Osteocyte (in vitro differentiated cells): Measurements from ENCODE around the gene SEMA6B. TPM values are rescaled to one million over a fixed set of nuclear protein-coding genes. Genes with fewer than 3 reads are reported as not detected.

ENCODE experiments used
- DNase-seq: peaks from one replicate; pipeline ENCODE4 v3.0.0; 2021; ENCODE audit warnings: mixed read lengths; ENCODE audit not compliant: unreplicated experiment; ENCODE audit errors: extremely low spot score
- H3K27ac Mint-ChIP-seq: one replicate; pipeline ENCODE4 v1.8.0; 2021; ENCODE audit warnings: mild to moderate bottlenecking, mixed read lengths; ENCODE audit not compliant: unreplicated experiment
- H3K27me3 Mint-ChIP-seq: one replicate; pipeline ENCODE4 v1.8.0; 2021; ENCODE audit warnings: mixed read lengths; ENCODE audit not compliant: unreplicated experiment
- H3K36me3 Mint-ChIP-seq: one replicate; pipeline ENCODE4 v1.8.0; 2021; ENCODE audit warnings: mixed read lengths; ENCODE audit not compliant: unreplicated experiment
- H3K4me1 Mint-ChIP-seq: one replicate; pipeline ENCODE4 v1.8.0; 2021; ENCODE audit warnings: mixed read lengths; ENCODE audit not compliant: unreplicated experiment
- H3K4me3 Mint-ChIP-seq: one replicate; pipeline ENCODE4 v1.8.0; 2021; ENCODE audit warnings: mild to moderate bottlenecking, moderate library complexity, mixed read lengths; ENCODE audit not compliant: unreplicated experiment
- H3K9me3 Mint-ChIP-seq: one replicate; pipeline ENCODE4 v1.8.0; 2021; ENCODE audit warnings: mixed read lengths; ENCODE audit not compliant: unreplicated experiment
- total RNA-seq: library from RNA; stranded (reverse); gene quantifications from 2 replicates; pipeline ENCODE4 v1.2.1, GENCODE V29; 2021
- TF ChIP-seq, protein P1 (sequence below): fragments of 200-600 bp; sonication (generic); IDR thresholded peaks from 2 replicates; pipeline ENCODE4 v1.5.0; 2021; ENCODE audit warnings: antibody characterized with exemption, mild to moderate bottlenecking, moderate library complexity

Gene SEMA6B
- total RNA-seq, 1 donor from 2014 or later = 6.2 TPM

DNA sequence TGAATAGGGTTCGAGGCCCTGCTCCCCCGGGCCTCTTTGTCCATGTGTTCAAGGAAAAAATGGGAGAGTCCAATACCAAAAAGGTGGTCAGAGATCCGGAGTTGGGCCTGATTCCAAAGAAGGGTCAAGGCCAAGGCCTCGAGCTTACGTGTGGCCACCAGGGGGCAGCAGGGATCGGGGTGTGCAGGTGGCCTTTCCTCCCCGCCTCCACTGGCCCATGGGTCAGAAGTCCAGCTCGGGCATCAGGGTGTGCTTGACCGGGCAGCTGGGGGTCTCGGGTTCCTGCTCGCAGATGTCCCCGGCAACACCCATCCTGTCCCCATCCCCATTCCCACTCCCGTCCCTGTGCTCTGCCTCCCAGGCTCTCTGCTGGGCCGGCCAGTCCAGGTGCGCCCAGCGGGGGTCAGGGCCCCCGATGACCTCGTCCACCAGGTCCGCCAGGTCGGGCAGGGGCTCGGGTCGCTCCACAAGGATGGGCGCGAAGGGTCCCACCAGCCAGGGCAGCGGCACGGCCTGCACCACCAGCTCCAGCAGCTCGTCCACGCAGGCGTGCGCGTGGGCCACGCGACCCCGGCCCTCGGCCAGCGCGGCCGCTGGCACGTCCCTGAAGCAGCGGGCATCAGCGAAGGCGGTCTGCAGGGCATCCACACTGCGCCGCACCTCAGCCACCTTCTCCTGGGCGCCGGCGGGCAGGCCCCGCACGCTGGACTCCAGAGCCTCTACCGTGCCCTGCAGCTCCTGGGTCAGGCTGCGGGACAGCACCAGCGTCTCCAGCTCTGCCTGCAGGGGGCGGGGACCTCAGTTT, 36.0 kb downstream of the SEMA6B start:
- no peak for DNase-seq
- Mint-ChIP-seq H3K4me1 (peaks cover 5% of the 10 kb centered on the region), H3K4me3 (no peak overlapping the region), H3K9me3 (no peaks in the 10 kb centered on the region), H3K27ac (no peak overlapping the region), H3K36me3 (no peaks in the 10 kb centered on the region), H3K27me3 (no peaks in the 10 kb centered on the region)
- TF ChIP-seq, protein P1, sequence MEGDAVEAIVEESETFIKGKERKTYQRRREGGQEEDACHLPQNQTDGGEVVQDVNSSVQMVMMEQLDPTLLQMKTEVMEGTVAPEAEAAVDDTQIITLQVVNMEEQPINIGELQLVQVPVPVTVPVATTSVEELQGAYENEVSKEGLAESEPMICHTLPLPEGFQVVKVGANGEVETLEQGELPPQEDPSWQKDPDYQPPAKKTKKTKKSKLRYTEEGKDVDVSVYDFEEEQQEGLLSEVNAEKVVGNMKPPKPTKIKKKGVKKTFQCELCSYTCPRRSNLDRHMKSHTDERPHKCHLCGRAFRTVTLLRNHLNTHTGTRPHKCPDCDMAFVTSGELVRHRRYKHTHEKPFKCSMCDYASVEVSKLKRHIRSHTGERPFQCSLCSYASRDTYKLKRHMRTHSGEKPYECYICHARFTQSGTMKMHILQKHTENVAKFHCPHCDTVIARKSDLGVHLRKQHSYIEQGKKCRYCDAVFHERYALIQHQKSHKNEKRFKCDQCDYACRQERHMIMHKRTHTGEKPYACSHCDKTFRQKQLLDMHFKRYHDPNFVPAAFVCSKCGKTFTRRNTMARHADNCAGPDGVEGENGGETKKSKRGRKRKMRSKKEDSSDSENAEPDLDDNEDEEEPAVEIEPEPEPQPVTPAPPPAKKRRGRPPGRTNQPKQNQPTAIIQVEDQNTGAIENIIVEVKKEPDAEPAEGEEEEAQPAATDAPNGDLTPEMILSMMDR = peak; percentile 64

- no peak overlapping the region for H3K27ac Mint-ChIP-seq
- peaks cover 5% of the 10 kb centered on the region for H3K4me1 Mint-ChIP-seq
- TF ChIP-seq, protein P1 = no peak
- no peak for DNase-seq
- H3K4me3 Mint-ChIP-seq = no peak overlapping the region
- no peaks in the 10 kb centered on the region for H3K9me3 Mint-ChIP-seq
- no peaks in the 10 kb centered on the region for H3K36me3 Mint-ChIP-seq
- no peaks in the 10 kb centered on the region for H3K27me3 Mint-ChIP-seq
These were observed 37.0 kb downstream of the SEMA6B start for GRCh38 chr19:4522291-4523002.

DNA sequence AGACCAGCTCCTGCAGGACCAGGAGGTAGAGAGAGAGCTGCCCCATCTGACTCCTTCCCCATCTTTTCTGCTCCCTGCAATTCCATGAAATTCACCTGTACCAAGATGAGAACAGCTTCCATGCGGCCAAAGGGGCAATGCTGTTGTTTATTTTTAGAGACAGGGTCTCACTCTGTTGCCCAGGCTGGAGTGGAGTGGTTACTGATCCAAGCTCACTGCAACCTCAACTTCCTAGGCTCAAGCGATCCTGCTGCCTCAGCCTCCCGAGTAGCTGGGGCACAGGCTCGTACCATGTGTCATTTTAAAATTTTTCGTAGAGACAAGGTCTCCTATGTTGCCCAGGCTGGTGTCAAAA, 37.6 kb downstream of the SEMA6B start:
- Mint-ChIP-seq H3K27ac (no peak overlapping the region), H3K4me1 (peaks cover 5% of the 10 kb centered on the region), H3K27me3 (no peaks in the 10 kb centered on the region), H3K4me3 (no peak overlapping the region), H3K9me3 (no peaks in the 10 kb centered on the region), H3K36me3 (no peaks in the 10 kb centered on the region)
- no peak for DNase-seq
- TF ChIP-seq, protein P1 = no peak

GRCh38 chr19:4521170-4521887, 38.2 kb downstream of the SEMA6B start:
- H3K4me1 Mint-ChIP-seq = peaks cover 5% of the 10 kb centered on the region
- H3K27me3 Mint-ChIP-seq = no peaks in the 10 kb centered on the region
- no peaks in the 10 kb centered on the region for H3K9me3 Mint-ChIP-seq
- H3K4me3 Mint-ChIP-seq = no peak overlapping the region
- no peak for DNase-seq
- H3K27ac Mint-ChIP-seq = no peak overlapping the region
- TF ChIP-seq, protein P1 = no peak
- no peaks in the 10 kb centered on the region for H3K36me3 Mint-ChIP-seq
